ENCODE data around the gene FH. TPM values are rescaled to one million over a fixed set of nuclear protein-coding genes. Genes with fewer than 3 reads are reported as not detected.

FH gene
- total RNA-seq, 1 donor from 2014 or later = 56.0 TPM

DNA sequence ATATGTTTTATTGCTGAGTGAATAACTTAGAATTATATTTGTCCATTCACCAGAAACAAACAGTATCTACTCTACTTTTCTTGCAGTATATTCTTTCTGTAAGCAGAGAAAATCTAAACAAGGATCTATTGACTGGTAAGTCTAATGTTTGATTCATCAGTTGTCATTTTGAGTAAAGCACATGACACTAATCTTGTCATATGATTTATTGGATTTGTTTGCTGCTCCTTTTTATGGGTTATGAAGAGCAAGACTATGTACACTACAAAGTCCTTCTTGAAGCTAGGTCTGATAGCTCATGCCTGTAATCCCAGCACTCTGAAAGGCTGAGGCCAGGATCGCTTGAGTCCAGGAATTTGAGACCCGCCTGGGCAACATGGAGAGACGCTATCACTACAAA, 36.0 kb upstream of the FH start:
- ATAC-seq (ENCODE audit: low read depth) = no peak

DNA sequence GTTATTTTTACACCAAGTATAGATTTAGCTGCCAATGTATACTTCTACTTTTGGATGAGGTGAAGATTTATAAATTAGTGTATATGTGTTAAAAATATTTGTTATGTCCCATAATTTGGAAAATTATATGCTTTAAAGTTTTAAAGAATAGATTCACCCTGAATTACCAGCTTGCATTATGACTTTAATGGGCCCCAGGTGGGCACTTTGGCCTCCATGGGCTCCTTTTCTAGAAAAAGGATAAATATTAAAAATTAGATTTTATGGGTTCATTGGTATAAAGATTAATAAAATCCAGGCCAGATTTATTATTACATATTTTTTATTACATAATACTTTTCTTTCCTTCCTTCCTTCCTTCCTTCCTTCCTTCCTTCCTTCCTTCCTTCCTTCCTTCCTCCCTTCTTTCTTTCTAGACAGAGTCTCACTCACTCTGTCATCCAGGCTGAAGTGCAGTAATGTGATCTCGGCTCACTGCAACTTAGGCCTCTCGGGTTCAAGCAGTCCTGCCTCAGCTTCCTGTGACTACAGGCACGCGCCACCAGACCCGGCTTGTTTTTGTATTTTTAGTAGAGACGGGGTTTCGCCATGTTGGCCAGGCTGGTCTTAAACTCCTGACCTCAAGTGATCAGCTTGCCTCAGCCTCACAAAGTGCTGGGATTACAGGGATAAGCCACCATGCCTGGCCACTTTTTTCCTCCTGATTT, 34.5 kb upstream of the FH start:
- DNase-seq = no peak
- H3K27ac Mint-ChIP-seq = peak overlapping the region; percentile 56
- no peaks in the 10 kb centered on the region for H3K9me3 Mint-ChIP-seq
- ATAC-seq (ENCODE audit: low read depth) = no peak
- CTCF ChIA-PET = interaction anchor here (1.0 to 1.1 kb wide), 2 partner anchors 20 to 22 kb away, joined by 4 read pairs; partner anchors contain the start of gene KMO
- peaks cover 69% of the 10 kb centered on the region for H3K36me3 Mint-ChIP-seq (ENCODE audit: low read depth)
- H3K4me1 Mint-ChIP-seq = peaks cover 60% of the 10 kb centered on the region
- TF ChIP-seq, protein P1, sequence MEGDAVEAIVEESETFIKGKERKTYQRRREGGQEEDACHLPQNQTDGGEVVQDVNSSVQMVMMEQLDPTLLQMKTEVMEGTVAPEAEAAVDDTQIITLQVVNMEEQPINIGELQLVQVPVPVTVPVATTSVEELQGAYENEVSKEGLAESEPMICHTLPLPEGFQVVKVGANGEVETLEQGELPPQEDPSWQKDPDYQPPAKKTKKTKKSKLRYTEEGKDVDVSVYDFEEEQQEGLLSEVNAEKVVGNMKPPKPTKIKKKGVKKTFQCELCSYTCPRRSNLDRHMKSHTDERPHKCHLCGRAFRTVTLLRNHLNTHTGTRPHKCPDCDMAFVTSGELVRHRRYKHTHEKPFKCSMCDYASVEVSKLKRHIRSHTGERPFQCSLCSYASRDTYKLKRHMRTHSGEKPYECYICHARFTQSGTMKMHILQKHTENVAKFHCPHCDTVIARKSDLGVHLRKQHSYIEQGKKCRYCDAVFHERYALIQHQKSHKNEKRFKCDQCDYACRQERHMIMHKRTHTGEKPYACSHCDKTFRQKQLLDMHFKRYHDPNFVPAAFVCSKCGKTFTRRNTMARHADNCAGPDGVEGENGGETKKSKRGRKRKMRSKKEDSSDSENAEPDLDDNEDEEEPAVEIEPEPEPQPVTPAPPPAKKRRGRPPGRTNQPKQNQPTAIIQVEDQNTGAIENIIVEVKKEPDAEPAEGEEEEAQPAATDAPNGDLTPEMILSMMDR (IDR thresholded peaks at IDR 0.05) = no peak
- intact Hi-C loops (cut with micrococcal nuclease) = no loop called here
- peak overlapping the region; percentile 24 for H3K4me3 Mint-ChIP-seq
- H3K27me3 Mint-ChIP-seq = peaks cover 2% of the 10 kb centered on the region
- POLR2A ChIA-PET = interaction anchor here (0.6 to 2.9 kb wide), 7 partner anchors 9 to 84 kb away, joined by 3 to 10 read pairs (median 4); partner anchors contain the start of gene KMO

More for the DNA sequence above, 36.0 kb upstream of the FH start:
- Mint-ChIP-seq H3K4me1 (peaks cover 48% of the 10 kb centered on the region), H3K4me3 (no peak overlapping the region), H3K27me3 (peaks cover 2% of the 10 kb centered on the region), H3K9me3 (no peaks in the 10 kb centered on the region), H3K27ac (no peak overlapping the region), H3K36me3 (ENCODE audit: low read depth) (peaks cover 70% of the 10 kb centered on the region)
- ChIA-PET POLR2A (interaction anchor here (0.6 to 2.8 kb wide), 3 partner anchors 23 to 40 kb away, joined by 5 to 10 read pairs (median 8); partner anchors contain the start of gene KMO), CTCF (no interaction called here)
- DNase-seq = no peak
- TF ChIP-seq, protein P1 (IDR thresholded peaks at IDR 0.05) = no peak
- intact Hi-C loops (cut with micrococcal nuclease) = no loop called here

DNA sequence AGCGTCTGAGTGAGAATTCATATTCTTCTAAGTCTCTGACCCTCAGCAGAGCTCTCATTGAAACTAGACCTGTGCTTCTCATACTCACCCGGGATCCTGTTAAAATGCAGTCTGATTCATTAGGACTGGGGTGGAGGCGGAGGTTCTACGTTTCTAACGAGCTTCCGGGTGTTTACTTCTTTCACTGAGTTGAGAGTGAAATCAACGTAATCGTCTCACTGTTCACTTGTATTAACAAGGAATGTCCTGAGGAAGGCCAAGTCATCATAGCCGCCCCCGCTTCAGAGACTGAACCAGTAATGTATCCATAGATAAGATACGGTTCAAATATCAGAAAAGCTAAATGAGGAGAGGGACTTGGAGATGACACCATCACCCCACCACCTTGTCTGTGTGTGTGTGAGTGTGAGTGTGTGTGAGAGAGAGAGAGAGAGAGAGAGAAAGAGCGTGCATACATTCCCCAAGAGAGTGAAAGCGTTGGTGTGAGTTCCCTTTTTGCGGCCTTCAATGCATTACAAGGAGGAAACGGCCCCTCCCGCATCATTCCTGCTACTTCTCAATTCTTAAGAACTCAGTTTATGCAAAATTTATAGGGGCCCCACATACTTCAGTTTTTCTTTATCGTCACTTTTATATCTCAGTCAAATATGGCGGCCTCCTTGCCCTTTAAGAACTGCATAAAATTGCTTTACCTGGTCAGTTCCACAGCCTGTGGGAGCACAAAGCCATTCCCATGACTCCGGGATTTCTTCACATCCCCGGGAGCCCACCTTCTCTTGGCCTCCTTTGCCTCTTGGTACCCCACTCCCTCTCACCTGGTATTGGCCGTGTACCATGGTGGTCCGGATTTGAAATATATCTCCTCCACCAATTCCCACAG, 32.4 kb upstream of the FH start:
- peak overlapping the region; percentile 100 for H3K27ac Mint-ChIP-seq
- ATAC-seq (ENCODE audit: low read depth) (peak; percentile 89), DNase-seq (peak; percentile 46)
- ChIA-PET CTCF (interaction anchor here (0.7 to 1.9 kb wide), 9 partner anchors 11 to 78 kb away, joined by 3 to 8 read pairs (median 4); partner anchors contain the start of gene KMO), POLR2A (interaction anchor here (0.6 to 4.7 kb wide), 17 partner anchors 10 to 472 kb away, joined by 3 to 157 read pairs (median 6); partner anchors contain the start of genes CHML, FH, KMO and OPN3)
- TF ChIP-seq, protein P1 (IDR thresholded peaks at IDR 0.05) = no peak
- peaks cover 61% of the 10 kb centered on the region for H3K36me3 Mint-ChIP-seq (ENCODE audit: low read depth)
- no peaks in the 10 kb centered on the region for H3K9me3 Mint-ChIP-seq
- intact Hi-C loops (cut with micrococcal nuclease) = loop anchor here (1.0 kb wide), 7 partner anchors 10 to 295 kb away; partner anchors contain the start of genes CHML, FH, KMO and OPN3
- H3K27me3 Mint-ChIP-seq = peaks cover 2% of the 10 kb centered on the region
- peak overlapping the region; percentile 83 for H3K4me3 Mint-ChIP-seq
- H3K4me1 Mint-ChIP-seq = peaks cover 62% of the 10 kb centered on the region

DNA sequence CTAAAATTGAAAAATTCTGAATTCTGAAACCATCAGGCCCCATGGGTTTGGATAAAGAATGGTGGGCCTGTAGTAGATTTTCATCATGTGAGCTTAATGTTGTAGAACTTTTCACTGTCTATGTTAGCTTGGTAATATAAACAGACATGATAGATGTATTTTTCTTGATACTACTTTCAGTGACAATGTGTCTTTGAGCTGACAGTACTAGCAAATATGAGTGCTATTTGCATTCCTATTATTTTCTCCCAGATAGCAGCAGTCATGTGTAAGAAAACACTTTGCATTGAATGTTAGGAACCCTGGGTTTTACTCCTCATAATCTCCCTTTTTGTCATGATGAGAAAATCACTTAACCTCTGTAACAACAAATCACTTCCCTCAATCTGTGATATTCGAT, 30.8 kb upstream of the FH start:
- POLR2A ChIA-PET = interaction anchor here (0.7 to 4.7 kb wide), 2 partner anchors 15 to 17 kb away, joined by 3 to 157 read pairs; partner anchors contain the start of gene KMO
- peaks cover 2% of the 10 kb centered on the region for H3K27me3 Mint-ChIP-seq

More for the DNA sequence above, 30.8 kb upstream of the FH start:
- Mint-ChIP-seq H3K27ac (peak overlapping the region; percentile 100), H3K36me3 (ENCODE audit: low read depth) (peaks cover 58% of the 10 kb centered on the region), H3K4me1 (peaks cover 74% of the 10 kb centered on the region), H3K9me3 (no peaks in the 10 kb centered on the region), H3K4me3 (no peak overlapping the region)
- ATAC-seq (ENCODE audit: low read depth) (no peak), DNase-seq (no peak)
- TF ChIP-seq, protein P1 (IDR thresholded peaks at IDR 0.05) = no peak
- intact Hi-C loops (cut with micrococcal nuclease) = no loop called here
- CTCF ChIA-PET = interaction anchor here (0.6 to 1.6 kb wide), 3 partner anchors 9 to 17 kb away, joined by 3 read pairs; no protein-coding TSS in a partner anchor

All from activated B cell treated with CpG ODN at 0.5 μM for 24 hours (primary cell).